Kidney capillary endothelial cell (primary cell): ENCODE data around the gene KDSR.
A peak's percentile ranks its signal among the peaks of the same experiment; 100 is the strongest.

Source experiments
- DNase-seq: peaks from one replicate; pipeline ENCODE4 v3.0.0-alpha.2; 2018; ENCODE audit warnings: low spot score

The KDSR gene, protein sequence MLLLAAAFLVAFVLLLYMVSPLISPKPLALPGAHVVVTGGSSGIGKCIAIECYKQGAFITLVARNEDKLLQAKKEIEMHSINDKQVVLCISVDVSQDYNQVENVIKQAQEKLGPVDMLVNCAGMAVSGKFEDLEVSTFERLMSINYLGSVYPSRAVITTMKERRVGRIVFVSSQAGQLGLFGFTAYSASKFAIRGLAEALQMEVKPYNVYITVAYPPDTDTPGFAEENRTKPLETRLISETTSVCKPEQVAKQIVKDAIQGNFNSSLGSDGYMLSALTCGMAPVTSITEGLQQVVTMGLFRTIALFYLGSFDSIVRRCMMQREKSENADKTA

DNA sequence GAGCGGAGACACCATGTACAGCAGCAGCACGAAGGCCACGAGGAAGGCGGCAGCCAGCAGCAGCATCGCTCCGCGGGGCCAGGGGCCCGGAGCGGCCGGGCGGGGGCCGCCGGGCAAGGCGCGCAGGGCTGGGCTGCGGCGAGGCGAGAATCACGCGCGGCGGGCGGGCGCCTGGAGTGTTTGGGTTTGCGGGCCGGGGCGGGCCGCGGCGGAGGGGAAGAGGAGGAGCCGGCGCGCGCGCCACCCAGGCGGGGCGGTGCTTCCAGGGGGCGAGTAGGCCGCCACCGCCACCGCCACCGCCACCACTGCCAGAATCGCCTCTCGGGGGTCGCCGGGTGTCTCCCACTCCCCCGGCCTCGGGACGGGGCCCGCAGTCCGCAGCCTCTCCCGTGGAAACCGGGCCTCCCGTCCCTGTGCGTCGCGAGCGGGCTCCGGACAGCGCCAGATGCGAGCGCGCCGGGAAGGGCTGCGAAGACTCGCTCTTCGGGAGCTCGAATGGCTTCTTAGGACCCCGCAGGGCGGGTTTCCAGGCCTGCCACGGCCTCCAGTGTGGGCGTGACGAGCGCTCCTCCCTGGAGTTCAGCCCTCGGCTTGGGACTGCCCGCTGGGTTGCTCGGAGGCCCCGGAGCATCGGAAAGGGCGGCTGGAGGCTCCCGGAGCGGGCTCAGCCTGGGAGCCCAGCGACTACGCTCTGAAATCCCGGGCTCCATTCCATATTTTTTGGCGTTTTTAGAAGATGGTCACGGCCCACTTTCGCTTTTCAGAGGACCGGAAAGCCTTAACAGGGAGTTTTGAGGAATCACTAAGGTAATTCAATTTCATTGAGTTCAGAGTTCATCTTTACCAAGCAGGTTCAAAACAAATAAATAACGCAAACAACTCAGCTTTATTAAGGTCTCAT is at the start of gene KDSR:
Gene KDSR (minus strand): TSS at position 154 of the 901 bp plus-strand sequence. CDS start 88 bp downstream, at position 66.
- DNase-seq = peak; percentile 91

GRCh38 chr18:63412953-63413352 is 45.9 kb upstream of the KDSR start:
- DNase-seq = no peak

DNA sequence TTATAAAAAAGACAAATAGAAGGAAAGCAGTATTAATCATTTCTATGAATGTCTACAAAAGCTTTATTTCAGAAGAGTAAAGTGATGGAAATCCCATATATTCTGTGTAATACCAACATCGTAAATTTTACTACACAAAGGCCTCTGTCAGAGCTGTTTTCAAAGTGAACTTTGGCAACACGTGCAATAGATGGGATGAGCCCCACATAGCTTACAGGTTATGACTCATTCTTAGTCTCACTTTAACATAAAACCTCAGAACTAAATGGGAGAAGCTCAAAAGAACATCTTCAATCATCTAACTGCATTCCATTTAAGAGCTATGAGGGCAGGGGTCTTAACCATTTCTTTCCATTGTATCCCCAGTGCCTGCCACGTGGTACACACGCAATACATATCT is 43.8 kb upstream of the KDSR start:
- DNase-seq = peak; percentile 34

GRCh38 chr18:63409301-63409700 is 42.3 kb upstream of the KDSR start:
- DNase-seq = no peak

GRCh38 chr18:63407734-63408133 is 40.7 kb upstream of the KDSR start:
- no peak for DNase-seq

DNA sequence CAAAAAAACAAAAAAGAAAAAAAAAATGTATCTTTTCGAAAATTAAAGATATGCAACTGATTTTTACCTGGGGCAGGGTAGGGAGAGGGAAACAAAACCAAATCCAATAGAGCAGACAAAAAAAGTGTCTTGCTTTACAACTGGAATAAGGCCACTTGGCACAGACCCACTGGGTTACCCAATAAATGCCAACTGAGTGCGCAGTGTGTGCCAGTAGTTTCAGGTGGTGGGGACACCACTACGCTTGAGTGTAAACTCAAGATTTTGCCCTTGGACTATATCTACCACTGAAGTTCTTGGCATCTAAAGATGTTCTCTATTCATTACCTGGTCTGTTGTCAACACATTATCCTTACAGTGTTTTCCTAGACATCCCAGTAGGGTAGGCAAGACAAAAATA is 39.0 kb upstream of the KDSR start:
- no peak for DNase-seq

DNA sequence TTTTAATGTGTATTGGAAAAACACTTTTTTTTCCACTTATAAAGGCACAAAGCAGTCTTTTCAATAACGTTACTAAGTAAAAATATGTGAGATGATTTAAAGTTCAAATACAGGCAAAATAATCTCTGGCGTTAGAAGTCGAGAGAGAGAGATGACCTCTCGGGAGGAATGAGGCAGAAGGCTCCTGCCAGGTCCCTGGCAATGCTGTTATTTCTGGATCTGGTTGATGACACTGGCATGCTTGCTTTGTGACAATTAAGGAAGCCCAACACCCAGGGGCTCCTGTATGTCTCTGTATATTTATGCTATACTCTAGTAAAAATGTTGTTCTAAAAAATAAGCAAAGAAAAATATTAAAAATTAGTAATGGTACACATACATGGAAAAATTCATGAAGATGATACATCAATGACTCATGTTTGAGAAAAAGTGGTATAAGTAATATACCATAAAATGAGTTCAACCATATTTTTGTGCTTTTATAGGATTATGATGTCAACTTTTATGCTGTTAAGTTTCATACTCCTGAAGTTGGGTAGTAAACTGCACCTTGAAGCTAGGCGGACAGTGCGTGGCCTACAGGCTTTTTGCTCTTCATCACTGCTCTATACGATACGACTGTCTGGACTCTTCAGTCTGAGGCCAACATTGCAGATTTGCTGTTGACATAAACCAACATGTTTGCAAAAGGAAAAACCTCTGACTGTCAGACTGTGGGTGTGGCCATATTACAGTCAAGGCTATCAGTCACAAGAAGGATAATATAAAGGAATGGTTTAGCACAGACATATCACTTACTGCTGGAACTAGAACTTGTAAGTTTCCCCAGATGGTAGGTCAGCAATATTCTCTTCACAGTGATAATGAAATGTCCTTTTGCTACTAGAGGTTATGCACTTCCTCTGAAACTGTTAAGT is 35.5 kb upstream of the KDSR start:
- no peak for DNase-seq

DNA sequence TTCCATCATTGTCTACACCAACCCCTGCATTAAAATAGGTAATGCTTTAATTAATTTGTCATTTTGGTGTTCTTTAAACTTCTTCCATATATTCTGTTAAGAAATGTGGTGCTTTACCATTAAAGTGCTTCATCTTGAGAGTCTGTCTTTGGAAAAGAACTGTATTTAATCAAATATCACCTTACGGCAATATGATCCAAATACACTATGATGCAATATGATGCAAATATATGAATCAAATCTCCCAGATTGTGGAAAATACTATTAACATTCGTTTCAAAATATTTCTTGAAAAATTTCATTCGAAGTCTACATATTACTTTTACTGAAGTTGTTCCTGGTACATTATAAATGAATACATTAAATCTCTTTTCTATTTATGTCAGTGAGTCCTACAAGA is 32.3 kb upstream of the KDSR start:
- DNase-seq = no peak

DNA sequence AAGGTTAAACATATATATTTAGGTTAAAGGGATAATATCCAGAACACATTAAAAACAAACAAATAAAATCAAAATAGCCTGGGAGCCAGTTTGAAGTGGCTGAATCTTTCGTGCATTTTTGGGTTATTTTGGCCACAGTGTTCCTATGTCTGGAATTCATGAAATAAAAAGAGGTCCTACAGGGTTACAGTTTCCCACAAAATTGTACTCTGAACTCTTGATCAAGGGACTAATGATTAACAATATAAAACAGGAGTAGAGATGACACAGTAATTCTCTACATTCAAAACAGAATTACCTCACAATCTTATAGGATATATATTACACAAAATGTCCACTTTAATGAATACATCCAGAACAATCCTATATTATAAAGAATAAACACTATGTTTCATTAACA is 30.3 kb upstream of the KDSR start:
- DNase-seq = no peak

DNA sequence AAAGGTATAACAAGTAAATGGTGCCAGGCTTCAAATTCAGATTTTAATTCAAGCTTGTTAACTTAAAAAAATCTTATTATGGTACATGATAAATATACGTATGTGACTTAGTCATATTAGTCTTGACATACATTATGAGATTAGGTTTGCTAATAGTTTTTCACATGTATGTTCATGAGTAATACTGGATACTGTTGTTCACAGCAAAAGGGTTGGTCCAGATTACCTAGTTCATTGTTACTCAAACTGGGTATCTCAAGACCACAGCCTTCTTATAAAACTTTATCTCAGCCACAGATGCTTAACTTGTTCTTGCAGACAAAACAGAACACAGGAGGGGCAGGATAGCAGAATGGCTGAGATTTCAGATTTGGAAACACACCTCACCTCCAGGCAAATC is 28.5 kb upstream of the KDSR start:
- DNase-seq = no peak

- DNase-seq = no peak
These were observed 27.9 kb upstream of the KDSR start for GRCh38 chr18:63394954-63395353.

- DNase-seq = no peak
These were observed 20.9 kb upstream of the KDSR start for GRCh38 chr18:63387861-63388260.

DNA sequence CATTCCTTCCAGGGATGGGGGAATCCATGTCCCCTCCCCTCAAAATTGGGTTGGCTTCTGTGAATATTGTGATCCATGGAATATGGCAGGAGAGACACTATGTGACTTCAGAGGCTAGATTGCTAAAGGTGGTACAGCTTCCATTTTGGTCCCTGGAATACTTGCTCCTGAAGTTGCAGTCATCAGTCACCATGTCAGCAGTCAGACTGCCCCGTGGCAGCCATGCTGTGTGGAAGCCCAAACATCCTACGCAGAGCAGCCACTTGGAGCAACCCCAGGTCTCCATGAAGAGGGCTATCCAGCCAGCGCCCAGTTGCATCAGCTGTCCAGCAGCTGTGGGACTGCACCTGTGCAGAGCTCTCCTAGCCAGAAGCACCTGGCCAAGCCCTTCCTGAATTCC is 15.8 kb upstream of the KDSR start:
- DNase-seq = no peak

- DNase-seq = no peak
These were observed 12.6 kb upstream of the KDSR start for GRCh38 chr18:63379639-63379962.

GRCh38 chr18:63378919-63379638 is 12.1 kb upstream of the KDSR start:
- DNase-seq = no peak

GRCh38 chr18:63377275-63377980 is 10.4 kb upstream of the KDSR start:
- DNase-seq = no peak

GRCh38 chr18:63376538-63376937 is 9.5 kb upstream of the KDSR start:
- no peak for DNase-seq

DNA sequence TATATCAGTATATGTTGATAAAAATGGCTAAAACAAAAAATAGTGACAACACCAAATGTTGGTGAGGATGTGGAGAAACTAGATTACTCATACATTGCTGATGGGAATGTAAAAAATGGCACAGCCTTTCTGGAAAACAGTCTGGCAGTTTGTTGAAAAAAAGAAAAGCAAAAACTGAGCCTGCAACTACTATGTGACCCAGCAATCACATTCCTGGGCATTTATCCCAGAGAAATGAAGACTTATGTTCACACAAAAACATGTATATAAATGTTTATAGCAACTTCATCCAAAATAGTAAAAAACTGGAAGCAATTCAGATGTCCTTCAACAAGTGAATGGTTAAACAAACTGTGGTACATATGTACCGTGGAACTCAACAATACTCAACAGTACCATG is 7.5 kb upstream of the KDSR start:
- no peak for DNase-seq

- DNase-seq = no peak
These were observed 6.2 kb upstream of the KDSR start for GRCh38 chr18:63373161-63373560.

DNA sequence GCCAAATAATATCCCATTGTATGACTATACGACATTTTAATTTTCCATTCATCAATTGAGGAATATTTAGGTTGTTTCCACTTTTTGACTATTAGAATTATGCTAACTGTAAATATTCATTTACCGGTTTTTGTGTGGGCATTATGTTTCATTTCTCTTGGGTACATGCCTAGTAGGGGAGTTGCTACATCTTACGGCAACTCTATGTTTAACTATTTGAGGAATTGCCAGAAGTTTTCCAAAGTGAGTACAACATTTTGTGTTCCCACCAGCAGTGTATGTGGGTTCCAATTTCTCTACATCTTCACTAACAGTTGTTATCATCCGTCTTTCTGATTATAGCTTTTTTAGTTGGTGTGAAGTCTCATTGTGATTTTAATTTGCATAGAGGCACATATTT is 1.6 kb upstream of the KDSR start:
- DNase-seq = no peak
